B cell (primary cell): ENCODE results near the gene PLD5. TPM values are rescaled to one million over a fixed set of nuclear protein-coding genes. Genes with fewer than 3 reads are reported as not detected.

Source experiments
- ATAC-seq: fragments of 200-7000 bp; cut with Tn5 transposase; one replicate; pipeline ENCODE4 v1.10.0; 2021; ENCODE audit warnings: low read depth, mild to moderate bottlenecking, moderate number of reproducible peaks, moderate library complexity
- CTCF ChIA-PET: fragments of 350-600 bp; sonication (Branson Sonifier 250); formaldehyde crosslinking; loops from one replicate; lab custom pipeline; 2021; ENCODE audit warnings: antibody characterized with exemption, inconsistent platforms; lab: Charles Lee
- POLR2A ChIA-PET: fragments of 350-600 bp; sonication (Branson Sonifier 250); formaldehyde crosslinking; loops from one replicate; lab custom pipeline; 2021; ENCODE audit warnings: antibody characterized with exemption; lab: Charles Lee
- DNase-seq: peaks from one replicate; pipeline ENCODE4 v3.0.0; 2013
- H2AFZ ChIP-seq: 2 replicates; pipeline ENCODE4 v1.6.1; 2012; ENCODE audit warnings: mild to moderate bottlenecking, low read depth, low read length; ENCODE audit not compliant: insufficient read depth, poor library complexity, severe bottlenecking
- H3K27ac ChIP-seq, 2 donors: 1 replicate in 1 of 2; 2 replicates in 1 of 2; pipeline ENCODE4 v1.5.1; 2012 to 2013; ENCODE audit warnings: low read length in 2 of 2, mild to moderate bottlenecking in 2 of 2, moderate library complexity in 1 of 2
- H3K27me3 ChIP-seq, 4 experiments: fragments of 200-600 bp in 1 of 4; sonication (generic) in 1 of 4; replicated peaks in 1 of 4; 1 replicate in 2 of 4; 2 replicates in 2 of 4; pipeline versions ENCODE4 v1.6.1 to v1.7.0; 2013 to 2016; ENCODE audit warnings: low read length in 3 of 4, mild to moderate bottlenecking in 2 of 4, mixed read lengths in 1 of 4, moderate library complexity in 1 of 4; ENCODE audit not compliant: insufficient read depth in 4 of 4, control insufficient read depth in 3 of 4; ENCODE audit errors: control extremely low read depth in 1 of 4
- H3K36me3 ChIP-seq, 2 experiments: replicated peaks in 1 of 2; 1 replicate in 1 of 2; 2 replicates in 1 of 2; pipeline versions ENCODE4 v1.6.1 to v1.7.1; 2013; ENCODE audit warnings: low read length in 1 of 2; ENCODE audit not compliant: insufficient read depth in 2 of 2, control insufficient read depth in 1 of 2; ENCODE audit errors: control extremely low read depth in 1 of 2, extremely low read depth in 1 of 2
- H3K4me1 ChIP-seq, 2 donors: fragments of 200-600 bp in 1 of 2; sonication (generic) in 1 of 2; 1 replicate in 1 of 2; 2 replicates in 1 of 2; pipeline versions ENCODE4 v1.5.1 to v1.6.1; 2013 to 2017; ENCODE audit warnings: low read length in 2 of 2; ENCODE audit not compliant: control insufficient read depth in 2 of 2, insufficient read depth in 2 of 2
- H3K4me2 ChIP-seq: replicated peaks from 2 replicates; pipeline ENCODE3; 2012; ENCODE audit warnings: mild to moderate bottlenecking, low read depth, low read length; ENCODE audit not compliant: poor library complexity, severe bottlenecking
- H3K4me3 ChIP-seq, 5 experiments: fragments of 200-600 bp in 1 of 5; sonication (generic) in 1 of 5; 1 replicate in 3 of 5; 2 replicates in 2 of 5; pipeline versions ENCODE4 v1.5.1 to v1.7.0; 2011 to 2016; ENCODE audit warnings: low read length in 4 of 5, mild to moderate bottlenecking in 4 of 5, low read depth in 2 of 5, control low read depth in 1 of 5, moderate library complexity in 1 of 5; ENCODE audit not compliant: insufficient read depth in 1 of 5; ENCODE audit errors: control extremely low read depth in 1 of 5, extremely low read depth in 1 of 5
- H3K79me2 ChIP-seq: fragments of 200-600 bp; sonication (generic); one replicate; pipeline ENCODE4 v1.6.0; 2016; ENCODE audit warnings: low read length; ENCODE audit not compliant: control insufficient read depth, insufficient read depth
- H3K9ac ChIP-seq: fragments of 200-600 bp; sonication (generic); 2 replicates; pipeline ENCODE4 v1.6.1; 2017; ENCODE audit warnings: mild to moderate bottlenecking, low read length, moderate library complexity
- H3K9me3 ChIP-seq, 3 donors: one replicate each; pipeline versions ENCODE4 v1.6.1 to v1.7.1; 2013; ENCODE audit warnings: low read length in 2 of 3; ENCODE audit not compliant: control insufficient read depth in 2 of 3, insufficient read depth in 1 of 3; ENCODE audit errors: control extremely low read depth in 1 of 3
- H4K20me1 ChIP-seq: 2 replicates; pipeline ENCODE4 v1.6.0; 2012; ENCODE audit warnings: mild to moderate bottlenecking, low read length; ENCODE audit not compliant: insufficient read depth, control insufficient read depth, poor library complexity, severe bottlenecking
- H3K27ac Mint-ChIP-seq: one replicate; pipeline ENCODE4 v1.8.0; 2021; ENCODE audit warnings: mixed read lengths
- H3K27me3 Mint-ChIP-seq: one replicate; pipeline ENCODE4 v1.8.0; 2021; ENCODE audit warnings: mixed read lengths
- H3K4me1 Mint-ChIP-seq: one replicate; pipeline ENCODE4 v1.8.0; 2021; ENCODE audit warnings: mixed read lengths
- H3K4me3 Mint-ChIP-seq: one replicate; pipeline ENCODE4 v1.8.0; 2021; ENCODE audit warnings: mixed read lengths
- H3K9me3 Mint-ChIP-seq: one replicate; pipeline ENCODE4 v1.8.0; 2022; ENCODE audit warnings: mixed read lengths; ENCODE audit not compliant: insufficient read depth
- CTCF ChIP-seq: fragments of 200-600 bp; IDR thresholded peaks from one replicate; pipeline ENCODE4 v1.8.0; 2022; ENCODE audit warnings: antibody characterized with exemption, mild to moderate bottlenecking
- EZH2 ChIP-seq: IDR thresholded peaks from 2 replicates; pipeline ENCODE4 v1.6.1; 2012; ENCODE audit warnings: borderline replicate concordance, low read depth, mild to moderate bottlenecking, moderate library complexity, low read length; ENCODE audit not compliant: insufficient read depth, poor library complexity, severe bottlenecking
- WGBS: methylation state at CpG from one replicate; pipeline ENCODE4 v1.1.5; 2013; ENCODE audit warnings: missing lambda C conversion rate; ENCODE audit not compliant: insufficient coverage; 5-methylcytosine and 5-hydroxymethylcytosine counted together
- intact Hi-C: fragments of 100-400 bp; cut with micrococcal nuclease; formaldehyde crosslinking; loops from one replicate; pipeline ENCODE4 v1.10.0; 2022
- polyA plus RNA-seq: library from polyadenylated mRNA; depleted of rRNA; stranded (reverse); fragments of >200 nt; gene quantifications from 2 replicates; pipeline ENCODE4 v1.2.3, GENCODE V29; 2012
- total RNA-seq, 2 donors: library from RNA; stranded (reverse); fragments of 120-200 nt in 1 of 2; gene quantifications; 1 replicate in 1 of 2; 2 replicates in 1 of 2; pipeline versions ENCODE4 v1.2.3 to v1.2.4, GENCODE V29; 2013 to 2022

Gene PLD5
- total and polyA plus RNA-seq, 2 donors (not counting 1 experiment from before 2014, with no cell fraction given): 0.37 to 1.9 TPM

- CTCF ChIA-PET: no interaction called here
Observed at GRCh38 chr1:242431786-242432185, 92.7 kb downstream of the PLD5 start.

GRCh38 chr1:242430956-242431355 is 93.5 kb downstream of the PLD5 start:
- ATAC-seq: no peak
- CTCF ChIA-PET: no interaction called here
- intact Hi-C loops: no loop called here

More at GRCh38 chr1:242431786-242432185, 92.7 kb downstream of the PLD5 start:
- ATAC-seq (no peak), DNase-seq (no peak)
- Histone ChIP-seq H3K9me3 (peaks cover 0 to 9% (median 0%) of the 10 kb centered on the region in 3 donors), H3K4me2 (no peak overlapping the region), H3K27me3 (peaks cover 0 to 8% (median 1%) of the 10 kb centered on the region in 4 experiments), H3K36me3 (no peaks in the 10 kb centered on the region), H3K4me1 (no peaks in the 10 kb centered on the region), H2AFZ (no peak overlapping the region), H3K79me2 (no peaks in the 10 kb centered on the region), H4K20me1 (no peaks in the 10 kb centered on the region), H3K27ac (no peak overlapping the region), H3K9ac (no peak overlapping the region), H3K4me3 (no peak overlapping the region)
- Mint-ChIP-seq H3K4me1 (no peaks in the 10 kb centered on the region), H3K27me3 (peaks cover 14% of the 10 kb centered on the region), H3K27ac (no peak overlapping the region), H3K9me3 (peaks cover 5% of the 10 kb centered on the region), H3K4me3 (no peak overlapping the region)
- no CpG with 5 or more reads among the region's 3 CpGs for WGBS
- POLR2A ChIA-PET: no interaction called here
- TF ChIP-seq CTCF (no peak), EZH2 (no peak)
- intact Hi-C loops: no loop called here

More at GRCh38 chr1:242430956-242431355, 93.5 kb downstream of the PLD5 start:
- DNase-seq: no peak
- peaks cover 0 to 8% (median 1%) of the 10 kb centered on the region in 4 experiments for H3K27me3 ChIP-seq
- Mint-ChIP-seq H3K27ac (no peak overlapping the region), H3K27me3 (peaks cover 14% of the 10 kb centered on the region), H3K4me1 (no peaks in the 10 kb centered on the region), H3K4me3 (no peak overlapping the region), H3K9me3 (peaks cover 5% of the 10 kb centered on the region)
- H3K4me2 ChIP-seq: no peak overlapping the region
- H3K4me3 ChIP-seq: no peak overlapping the region
- H4K20me1 ChIP-seq: no peaks in the 10 kb centered on the region
- TF ChIP-seq CTCF: no peak
- H3K79me2 ChIP-seq: no peaks in the 10 kb centered on the region
- no peak overlapping the region for H3K9ac ChIP-seq
- no peak overlapping the region for H3K27ac ChIP-seq
- no peak overlapping the region for H2AFZ ChIP-seq
- POLR2A ChIA-PET: no interaction called here
- WGBS: no CpG with 5 or more reads among the region's 4 CpGs
- H3K4me1 ChIP-seq: no peaks in the 10 kb centered on the region
- H3K36me3 ChIP-seq: no peaks in the 10 kb centered on the region
- peaks cover 0 to 9% (median 0%) of the 10 kb centered on the region in 3 donors for H3K9me3 ChIP-seq
